ENCODE results near the gene CHRNA5. TPM values are rescaled to one million over a fixed set of nuclear protein-coding genes. Genes with fewer than 3 reads are reported as not detected.

CHRNA5 gene
- total RNA-seq, 1 donor from 2014 or later: 4.6 TPM

- DNase-seq: no peak
These were observed 55.5 kb downstream of the CHRNA5 start, which contains the start of gene CHRNA3 for GRCh38 chr15:78620527-78621421. CHRNA3 (minus strand) TSS chr15:78620996; CDS start chr15:78620794, 202 bp downstream.

- DNase-seq: no peak
These were observed 56.6 kb downstream of the CHRNA5 start for GRCh38 chr15:78621810-78622402.

- no peak for DNase-seq
These were observed 58.6 kb downstream of the CHRNA5 start for GRCh38 chr15:78623786-78624497.

- no peak for DNase-seq
These were observed 59.6 kb downstream of the CHRNA5 start for GRCh38 chr15:78624651-78625590.

GRCh38 chr15:78625606-78626280 lies 60.4 kb downstream of the CHRNA5 start:
- DNase-seq: no peak

GRCh38 chr15:78626381-78626995 lies 61.2 kb downstream of the CHRNA5 start:
- no peak for DNase-seq

- DNase-seq: no peak
These were observed 62.0 kb downstream of the CHRNA5 start for GRCh38 chr15:78627348-78627747.

- no peak for DNase-seq
These were observed 62.9 kb downstream of the CHRNA5 start for GRCh38 chr15:78628227-78628626.

GRCh38 chr15:78629031-78629715 lies 63.9 kb downstream of the CHRNA5 start:
- no peak for DNase-seq

- no peak for DNase-seq
These were observed 64.4 kb downstream of the CHRNA5 start for GRCh38 chr15:78629716-78630065.

- no peak for DNase-seq
These were observed 65.7 kb downstream of the CHRNA5 start for GRCh38 chr15:78630886-78631633.

GRCh38 chr15:78633348-78633747 lies 68.0 kb downstream of the CHRNA5 start:
- DNase-seq: no peak

GRCh38 chr15:78634210-78635145 lies 69.2 kb downstream of the CHRNA5 start:
- DNase-seq: no peak

- no peak for DNase-seq
These were observed 70.0 kb downstream of the CHRNA5 start for GRCh38 chr15:78635346-78635745.

GRCh38 chr15:78636378-78636859 lies 71.1 kb downstream of the CHRNA5 start:
- no peak for DNase-seq

- DNase-seq: no peak
These were observed 72.6 kb downstream of the CHRNA5 start for GRCh38 chr15:78637776-78638435.

- peak; percentile 70 for DNase-seq
These were observed 73.5 kb downstream of the CHRNA5 start for GRCh38 chr15:78638658-78639314.
